ENCODE measurements around the gene ZNF621. TPM values are rescaled to one million over a fixed set of nuclear protein-coding genes. Genes with fewer than 3 reads are reported as not detected.
"Not testable (repeated sequence)": the region's sequence is repeated elsewhere in the genome, so short reads cannot be mapped to it uniquely, and the experiment has no call there.

Gene ZNF621
- polyA plus RNA-seq, 3 donors = 21.1 to 35.5 (median 31.0) TPM

DNA sequence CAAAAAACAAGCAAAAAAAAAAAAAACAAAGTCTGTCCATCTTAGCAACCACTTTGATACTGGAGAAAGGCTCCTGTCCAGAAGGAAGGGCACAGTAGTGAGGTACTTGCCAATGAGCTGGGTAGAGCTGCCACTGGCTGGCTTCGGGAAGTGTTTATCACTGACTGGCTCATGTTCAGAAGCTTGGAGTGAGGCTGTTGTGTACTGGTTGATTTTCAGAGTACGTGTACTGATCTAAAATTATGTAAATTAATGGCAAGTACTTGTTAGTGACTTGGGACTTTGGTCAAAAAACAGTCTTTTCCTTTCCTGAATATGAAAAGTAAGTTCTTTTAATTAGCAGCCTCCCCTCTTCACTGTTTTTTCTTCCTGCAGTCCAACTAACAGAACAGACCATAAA is 979 bp upstream of the ZNF621 start:
- DNase-seq = no peak

DNA sequence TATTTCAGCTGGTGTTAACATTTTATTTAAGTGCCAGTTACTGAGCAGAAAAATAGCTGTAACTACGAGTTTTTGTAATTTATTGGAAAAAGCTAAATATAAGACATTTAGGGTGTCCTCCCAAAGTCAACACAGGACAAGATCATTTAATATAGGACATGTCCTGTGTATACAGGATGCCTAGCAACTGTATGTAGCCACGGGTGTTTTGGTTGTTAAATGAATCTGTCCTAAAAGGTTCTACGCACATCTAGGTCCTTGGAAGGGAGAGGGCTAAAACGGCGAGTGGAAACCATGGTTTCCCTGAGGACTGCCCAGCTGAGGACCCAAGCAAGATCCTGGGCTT is 565 bp upstream of the ZNF621 start:
- DNase-seq = peak; percentile 12

DNA sequence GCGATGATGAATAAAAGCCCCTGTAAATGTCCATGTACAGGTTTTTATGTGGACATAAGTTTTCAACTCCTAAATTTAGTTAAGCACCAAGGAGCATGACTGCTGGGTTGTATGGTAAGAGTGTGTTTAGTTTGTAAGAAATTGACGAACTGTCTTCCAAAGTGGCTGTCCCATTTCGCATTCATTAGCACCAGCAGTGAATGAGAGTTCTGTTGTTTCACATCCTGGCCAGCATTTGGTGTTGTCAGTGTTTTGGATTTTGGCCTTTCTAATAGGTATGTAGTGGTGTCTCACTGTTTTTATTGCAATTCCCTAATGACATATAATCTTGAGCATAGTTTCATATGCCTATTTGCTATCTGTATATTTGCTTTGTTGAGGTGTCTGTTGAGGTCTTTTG is 3.7 kb downstream of the ZNF621 start:
- DNase-seq = no peak

DNA sequence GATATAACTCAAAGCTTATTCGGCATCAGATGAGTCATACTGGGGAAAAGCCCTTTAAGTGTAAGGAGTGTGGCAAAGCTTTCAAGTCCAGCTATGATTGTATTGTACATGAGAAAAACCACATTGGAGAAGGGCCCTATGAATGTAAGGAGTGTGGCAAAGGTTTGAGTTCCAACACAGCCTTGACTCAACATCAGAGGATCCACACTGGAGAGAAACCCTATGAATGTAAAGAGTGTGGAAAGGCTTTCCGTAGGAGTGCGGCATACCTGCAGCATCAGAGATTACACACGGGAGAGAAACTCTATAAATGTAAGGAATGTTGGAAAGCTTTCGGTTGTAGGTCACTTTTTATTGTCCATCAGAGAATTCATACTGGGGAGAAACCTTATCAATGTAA is 7.5 kb downstream of the ZNF621 start:
- no peak for DNase-seq

DNA sequence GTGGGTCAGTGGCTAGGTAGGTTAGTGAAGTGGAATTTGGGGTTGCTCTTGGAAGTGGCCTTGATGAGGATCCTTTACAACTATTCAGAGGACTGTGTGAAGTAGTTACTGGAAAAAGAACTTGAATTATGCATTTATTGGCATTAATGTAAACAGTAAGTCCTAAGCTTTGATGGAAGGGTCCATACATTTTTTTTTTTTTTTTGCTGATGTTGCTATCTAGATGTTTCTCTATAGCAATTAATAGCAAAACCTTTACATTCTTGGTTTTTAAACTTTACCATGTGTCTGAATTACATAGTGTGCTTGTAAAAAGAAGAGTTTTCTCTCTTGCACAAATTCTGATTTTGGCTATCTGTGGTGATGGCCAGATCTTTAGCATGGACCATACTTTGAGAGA is 9.5 kb downstream of the ZNF621 start:
- DNase-seq = no peak

DNA sequence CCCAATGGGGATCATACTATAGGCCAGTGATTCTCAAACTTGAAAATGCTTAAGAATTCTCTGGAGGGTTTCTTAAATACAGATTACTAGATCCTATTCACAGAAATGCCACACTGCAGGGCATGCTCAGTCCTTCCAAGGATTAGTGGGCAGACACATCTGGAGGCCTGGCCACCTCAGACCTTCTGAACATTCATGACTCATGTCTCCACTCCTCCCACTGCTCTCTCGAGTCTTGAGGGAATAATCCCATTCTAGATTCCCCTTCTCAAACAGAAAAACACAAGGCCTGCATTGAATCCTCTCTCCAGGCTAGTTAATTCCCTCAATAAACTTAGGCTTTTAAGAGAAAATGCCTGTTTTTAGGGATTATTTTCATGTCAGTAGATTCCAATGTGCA is 22.1 kb downstream of the ZNF621 start:
- DNase-seq = no peak

DNA sequence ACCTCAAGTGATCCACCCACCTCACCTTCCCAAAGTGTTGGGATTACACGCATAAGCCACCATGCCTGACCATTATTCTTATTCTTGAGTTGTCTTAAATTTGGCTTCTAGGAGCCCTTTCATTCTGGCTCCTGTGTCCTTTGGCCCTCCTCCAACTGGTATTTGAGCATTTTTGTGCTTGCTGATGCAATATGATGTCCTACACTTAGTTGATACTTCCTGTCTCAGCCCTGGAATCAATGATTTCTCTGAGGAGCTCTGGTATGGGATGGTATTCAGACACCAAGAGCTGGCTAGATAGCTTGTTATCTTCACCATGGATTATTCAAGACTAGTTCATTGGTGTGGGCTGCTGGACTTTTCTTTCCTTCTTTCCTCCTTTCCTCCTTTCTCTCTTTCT is 25.4 kb downstream of the ZNF621 start:
- no peak for DNase-seq

DNA sequence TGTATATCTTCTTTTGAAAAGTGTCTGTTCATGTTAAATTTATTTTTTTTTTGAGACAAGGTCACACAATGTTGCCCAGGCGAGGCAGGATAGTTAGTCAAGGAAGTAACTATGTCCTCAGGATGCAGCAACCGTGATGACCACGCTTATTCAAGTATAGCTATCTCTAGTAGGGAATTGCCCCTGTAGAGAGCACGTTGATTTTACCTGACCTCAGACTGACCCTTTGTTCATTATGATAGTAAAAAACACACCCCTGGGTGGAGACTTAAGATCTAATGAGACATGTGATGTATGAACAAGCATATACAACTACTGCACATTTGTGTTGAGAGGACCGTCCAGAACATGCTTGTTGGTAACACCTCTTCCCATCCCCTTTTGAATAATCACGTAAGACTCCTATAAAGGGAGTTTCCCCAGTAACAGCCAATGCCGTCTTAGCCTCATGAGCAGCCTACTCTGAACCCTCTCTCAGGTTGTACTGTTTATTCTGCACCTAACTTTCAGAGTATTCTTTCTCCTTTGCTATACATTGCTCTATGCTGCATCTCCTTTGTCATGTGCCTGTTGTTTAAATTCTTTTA is 32.9 kb downstream of the ZNF621 start:
- DNase-seq = no peak

DNA sequence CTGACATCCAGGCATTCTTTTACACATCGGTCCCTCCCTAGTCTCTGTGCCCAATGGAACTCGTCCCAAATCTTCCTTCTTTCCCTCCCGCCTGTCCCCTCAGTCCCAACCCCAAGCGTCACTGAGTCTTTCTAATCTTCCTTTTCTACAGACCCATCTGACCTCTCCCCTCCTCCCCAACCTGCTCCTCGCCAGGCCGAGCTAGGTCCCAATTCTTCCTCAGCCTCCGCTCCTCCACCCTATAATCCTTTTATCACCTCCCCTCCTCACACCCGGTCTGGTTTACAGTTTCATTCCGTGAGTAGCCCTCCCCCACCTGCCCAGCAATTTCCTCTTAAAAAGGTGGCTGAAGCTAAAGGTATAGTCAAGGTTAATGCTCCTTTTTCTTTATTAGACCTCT is 37.7 kb downstream of the ZNF621 start:
- not testable (repeated sequence) for DNase-seq

DNA sequence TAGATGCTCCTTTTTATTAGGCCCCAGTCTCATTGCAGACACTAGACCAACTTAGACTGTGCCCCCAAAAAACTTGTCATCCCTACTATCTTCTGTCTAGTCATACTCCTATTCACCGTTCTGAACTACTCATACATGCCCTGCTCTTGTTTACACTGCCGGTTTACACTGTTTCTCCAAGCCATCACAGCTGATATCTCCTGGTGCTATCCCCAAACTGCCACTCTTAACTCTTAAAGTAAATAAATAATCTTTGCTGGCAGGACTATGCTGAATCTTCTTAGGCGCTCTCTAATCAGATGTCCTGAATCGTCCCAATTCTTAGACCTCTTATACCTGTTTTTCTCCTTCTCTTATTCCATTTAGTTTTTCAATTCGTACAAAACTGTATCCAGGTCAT is 40.9 kb downstream of the ZNF621 start:
- DNase-seq = not testable (repeated sequence)

DNA sequence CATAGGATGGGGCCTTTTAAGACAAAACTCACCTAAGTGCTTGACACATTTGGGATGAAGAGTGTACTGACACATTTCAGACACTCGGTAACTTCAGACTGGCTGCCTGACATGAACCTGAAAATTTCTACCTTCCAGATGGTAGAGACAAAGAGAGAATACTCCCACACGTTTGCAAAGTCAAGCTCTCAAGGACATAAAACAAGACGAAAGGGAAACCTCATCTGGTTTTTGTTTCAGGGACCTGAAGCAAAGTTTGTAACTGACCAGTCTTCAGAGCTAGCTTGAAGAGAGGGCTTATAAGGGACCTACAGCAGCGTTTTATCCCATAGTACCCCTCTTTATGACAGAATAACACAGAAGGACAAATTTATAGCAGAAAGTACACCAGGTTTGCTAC is 41.9 kb downstream of the ZNF621 start:
- DNase-seq = peak; percentile 27

DNA sequence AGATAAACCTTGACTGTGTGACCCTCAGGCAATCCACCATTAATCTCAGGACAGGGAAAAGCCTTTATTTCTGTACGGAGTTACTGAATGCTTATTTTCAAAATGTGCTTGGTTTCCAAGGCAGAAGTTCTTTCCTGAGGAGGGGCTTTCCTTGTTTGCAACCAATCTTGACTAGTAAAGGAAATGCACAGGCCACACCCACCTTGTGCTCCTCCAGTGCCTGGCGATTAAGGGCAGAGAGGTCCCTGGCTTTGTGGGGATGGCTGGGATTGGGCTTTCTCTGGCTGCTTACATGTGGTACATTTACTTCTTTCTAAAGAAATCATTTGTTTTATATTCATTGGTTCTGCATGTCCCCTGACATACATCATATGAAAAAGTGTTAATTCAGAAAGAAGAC is 47.8 kb downstream of the ZNF621 start:
- no peak for DNase-seq

DNA sequence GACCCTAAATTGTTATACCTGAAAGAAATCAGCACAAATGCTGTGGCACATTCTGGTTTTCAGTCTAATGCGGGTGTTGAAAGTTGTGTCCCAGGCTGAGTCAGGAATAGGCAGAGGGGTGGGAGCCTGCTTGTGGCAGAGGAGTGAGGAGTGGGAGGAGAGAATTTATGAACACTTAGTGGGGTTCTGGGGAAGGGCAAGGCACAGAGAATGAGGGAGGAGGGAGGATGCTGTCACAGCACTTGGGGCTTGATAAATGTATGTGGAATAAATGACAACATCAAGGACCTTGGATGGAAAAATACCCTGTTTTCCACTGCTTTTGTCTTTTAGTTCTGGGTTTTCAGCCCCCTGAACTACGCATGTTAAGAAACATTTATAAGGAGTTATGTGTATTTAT is 49.3 kb downstream of the ZNF621 start:
- no peak for DNase-seq

DNA sequence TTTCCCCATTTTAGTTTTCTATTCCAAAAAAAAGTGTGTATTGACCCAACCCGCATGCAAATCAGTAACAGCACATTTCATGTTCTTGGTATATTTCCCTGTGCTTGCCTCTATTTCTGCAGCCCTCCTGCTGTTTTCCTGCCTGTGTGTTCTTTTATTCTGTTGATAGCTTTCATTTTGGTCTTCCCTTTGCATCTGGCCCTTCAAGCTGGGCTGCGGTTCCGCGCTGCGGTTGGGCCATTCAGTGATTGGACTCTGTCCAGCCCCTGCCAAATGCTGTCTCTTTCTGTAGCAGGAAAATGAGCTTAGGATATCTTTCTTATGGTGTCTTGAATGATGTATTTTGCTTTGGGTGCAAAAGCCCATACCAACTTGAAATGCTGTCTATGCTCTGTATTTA is 49.9 kb downstream of the ZNF621 start:
- DNase-seq = no peak

DNA sequence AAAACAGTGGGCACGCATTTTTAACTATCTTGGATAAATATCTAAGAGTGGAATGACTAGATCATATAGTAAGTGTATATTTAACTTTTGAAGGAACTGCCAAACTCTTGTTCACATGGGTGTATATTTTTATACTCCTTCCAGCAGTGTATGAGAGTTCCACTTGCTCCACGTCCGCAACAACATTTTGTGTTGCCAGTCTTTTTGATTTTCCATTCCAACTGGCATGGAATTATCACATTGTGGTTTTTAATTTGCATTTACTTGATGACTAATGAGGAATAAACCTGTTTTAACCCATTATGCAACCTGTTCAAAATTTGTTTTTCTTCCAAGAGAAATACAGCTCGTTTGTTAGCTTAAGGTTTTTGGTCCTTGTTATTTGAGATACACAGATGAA is 51.6 kb downstream of the ZNF621 start:
- DNase-seq = no peak

DNA sequence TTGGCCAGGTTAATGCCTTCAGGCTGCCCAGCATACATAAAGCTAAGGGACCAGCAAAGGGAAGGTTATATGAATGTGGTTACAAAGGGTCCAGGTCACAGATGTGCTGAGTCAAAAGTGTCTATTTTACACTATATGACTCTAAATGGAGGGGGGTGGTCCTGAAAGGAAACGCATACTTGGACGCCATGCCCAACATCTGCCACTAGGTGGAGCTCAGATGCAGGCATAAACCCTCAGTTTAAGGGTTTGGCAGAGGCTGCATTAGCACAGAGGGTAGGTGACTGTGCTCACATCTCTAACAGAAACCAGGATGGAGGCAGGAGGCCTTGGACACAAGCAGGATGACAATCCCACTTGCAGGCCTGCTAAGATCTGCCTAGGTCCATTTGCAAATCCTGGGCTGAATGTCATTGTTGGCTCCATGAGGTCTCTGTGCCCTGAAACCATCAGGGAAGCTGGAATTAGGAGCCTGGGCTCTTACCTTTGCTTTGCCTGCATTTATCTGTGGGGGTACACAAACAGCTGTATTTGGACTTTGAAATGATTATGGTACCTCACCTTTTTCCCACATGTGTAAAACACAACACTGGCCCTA is 55.8 kb downstream of the ZNF621 start:
- DNase-seq = peak; percentile 67

DNA sequence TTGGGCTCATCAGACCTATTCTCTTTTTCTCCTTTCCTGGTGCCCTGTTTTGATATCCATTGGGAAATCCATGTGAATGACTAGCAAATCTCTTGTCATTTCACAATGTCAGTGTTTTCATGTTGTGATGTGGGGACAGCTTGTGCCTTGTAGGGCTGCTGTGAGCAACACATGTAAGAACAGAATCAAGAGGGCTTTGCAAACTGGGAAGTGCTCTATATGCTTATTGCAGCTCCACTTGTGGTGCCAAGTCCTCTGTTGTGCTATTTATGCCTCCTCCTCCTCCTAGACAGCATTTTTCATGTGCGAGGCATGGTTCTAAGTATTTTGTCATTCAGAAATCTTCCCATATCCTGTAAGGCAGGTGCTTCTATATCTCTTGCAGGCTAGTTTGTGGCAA is 56.4 kb downstream of the ZNF621 start:
- DNase-seq = no peak

DNA sequence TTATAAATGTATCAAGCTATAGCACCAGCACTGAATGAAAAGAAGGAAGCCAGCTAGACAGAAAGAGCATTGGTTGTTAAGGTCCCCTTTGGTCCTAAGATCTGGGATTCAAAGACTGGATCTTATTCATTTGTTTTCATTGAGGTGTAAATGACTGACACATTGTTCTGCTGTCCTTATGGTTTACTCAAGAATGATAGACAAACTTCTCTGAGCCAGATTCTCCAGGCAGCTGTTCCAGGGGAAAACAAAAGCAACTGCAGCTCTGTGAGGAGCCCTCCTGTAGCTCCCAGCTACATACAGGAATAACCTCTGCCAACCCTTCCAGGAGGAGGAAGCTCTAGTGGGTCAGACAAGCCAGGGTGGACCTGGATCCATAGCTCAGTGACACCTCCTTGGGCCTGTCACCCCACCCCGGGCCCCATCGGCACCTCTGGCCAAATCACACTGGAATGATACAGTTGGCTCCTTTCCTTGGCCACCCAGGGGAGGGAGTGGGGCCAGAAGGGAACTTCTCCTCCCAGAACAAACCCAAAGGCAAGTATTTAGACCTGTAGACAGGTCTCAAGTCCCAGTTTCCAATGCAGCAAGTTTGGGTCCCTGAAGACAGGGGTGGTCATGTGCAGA is 57.8 kb downstream of the ZNF621 start:
- no peak for DNase-seq

DNA sequence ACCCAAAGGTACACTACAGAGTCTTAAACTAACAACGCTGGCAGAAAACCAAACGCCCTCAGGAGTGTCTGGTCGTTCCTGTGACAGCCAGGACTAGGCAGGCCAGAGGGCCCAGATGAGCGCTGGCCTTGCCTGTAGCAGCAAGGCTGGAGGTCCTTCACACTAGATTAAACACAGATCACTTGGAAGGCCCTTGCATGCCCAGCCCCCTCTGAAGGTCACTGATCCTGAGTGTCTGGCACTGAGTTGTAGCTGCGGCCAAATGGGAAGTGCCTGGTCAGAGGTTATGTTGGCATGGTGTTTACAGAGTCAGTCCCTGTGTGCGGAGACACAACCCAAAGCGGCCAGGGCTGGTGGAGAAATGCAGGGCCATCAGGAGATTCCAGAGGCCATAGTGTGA is 58.9 kb downstream of the ZNF621 start:
- no peak for DNase-seq

DNA sequence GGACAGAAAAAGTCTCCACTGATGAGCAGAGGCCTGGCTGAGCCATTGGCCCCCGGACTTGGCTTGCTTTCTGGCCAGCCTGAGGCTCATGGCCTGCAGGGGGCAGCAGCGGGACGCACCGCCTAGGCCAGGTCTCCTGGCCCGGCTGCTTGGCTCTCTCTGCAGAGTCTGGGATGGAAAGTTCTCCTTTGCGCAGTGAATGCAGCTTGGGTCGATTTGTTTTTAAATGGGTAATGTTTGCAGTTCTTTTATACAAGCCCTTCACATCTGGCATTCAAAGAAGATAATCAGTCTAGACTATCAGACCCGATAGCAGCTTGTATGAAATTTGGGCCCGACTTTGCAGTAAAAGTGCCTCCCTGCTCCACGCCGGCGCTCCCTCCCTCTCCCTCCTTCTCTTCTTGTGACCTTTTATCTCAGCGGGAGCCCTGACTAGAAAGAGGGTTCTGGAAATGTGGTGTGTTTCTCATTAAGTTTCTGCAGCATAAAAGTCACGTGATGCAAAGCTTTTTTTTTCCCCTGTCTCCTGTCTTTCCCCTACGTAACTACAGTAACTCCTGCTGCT is 59.9 kb downstream of the ZNF621 start:
- DNase-seq = peak; percentile 71

DNA sequence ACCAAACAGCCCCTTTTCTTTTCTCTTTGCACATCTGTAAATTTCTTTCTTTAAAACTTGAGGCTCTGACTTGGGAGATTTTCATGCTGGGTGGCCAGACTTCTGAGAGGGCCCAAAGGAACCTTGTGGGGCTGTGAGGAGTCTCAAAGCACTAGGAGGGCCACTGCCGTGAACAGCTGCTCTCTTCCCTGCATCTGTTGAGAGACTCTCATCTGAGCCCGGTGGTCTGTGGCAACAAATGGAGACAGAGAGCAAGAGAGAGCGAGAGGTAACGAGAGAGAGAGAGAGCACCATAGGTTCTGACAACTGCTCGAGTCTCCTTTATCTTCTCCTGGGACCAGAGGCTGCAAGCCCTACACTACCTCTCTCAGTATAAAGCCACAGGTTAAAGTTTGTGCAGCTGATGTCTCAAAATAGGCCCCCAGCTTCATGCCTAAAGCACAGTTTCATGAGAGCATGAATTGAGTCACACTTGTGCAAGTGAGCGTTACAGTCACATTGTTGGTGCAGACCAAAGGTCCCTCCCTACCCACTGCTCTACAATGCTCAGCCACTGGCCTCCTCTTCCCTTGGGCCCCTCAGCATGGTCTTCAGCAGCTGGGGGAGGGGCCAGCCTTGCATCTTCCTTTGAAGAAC is 60.7 kb downstream of the ZNF621 start:
- no peak for DNase-seq

DNA sequence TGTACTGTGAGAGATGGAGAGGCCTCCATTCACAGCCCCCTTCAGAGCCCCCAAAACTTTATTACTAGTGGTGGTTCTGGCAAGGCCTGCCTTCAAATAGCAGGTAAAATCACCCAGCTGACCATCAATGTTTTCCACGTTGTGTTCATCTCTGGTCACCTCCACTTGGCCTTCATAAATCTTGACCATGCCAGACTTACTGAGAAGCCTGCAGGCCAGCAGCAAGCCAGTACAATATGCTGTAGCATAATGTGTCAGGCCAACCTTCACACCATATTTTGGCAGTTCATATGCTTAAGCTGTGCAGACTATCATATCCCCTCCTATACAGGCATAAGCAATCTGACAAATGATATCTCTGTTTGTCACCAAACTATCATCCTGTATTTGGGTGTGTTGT is 62.1 kb downstream of the ZNF621 start:
- no peak for DNase-seq

DNA sequence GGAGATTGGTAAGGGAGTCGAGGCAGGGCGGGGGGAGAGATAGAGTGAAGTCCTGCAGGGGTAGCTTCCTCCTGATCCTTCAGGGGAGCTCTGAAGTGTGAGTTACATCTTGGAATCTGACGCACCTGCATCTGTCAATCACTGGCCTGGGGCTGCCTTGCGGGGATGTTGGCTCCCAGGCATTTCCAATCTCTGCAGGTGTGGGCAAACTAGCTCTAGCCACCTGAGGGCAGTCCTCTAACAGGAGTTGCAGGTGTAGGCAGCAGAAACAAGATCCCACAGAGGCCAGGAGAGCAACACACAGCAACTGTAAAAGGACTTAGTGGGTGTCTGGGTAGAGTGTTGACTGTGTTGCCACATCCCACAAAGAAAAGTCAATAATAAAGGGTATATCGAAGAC is 63.6 kb downstream of the ZNF621 start:
- DNase-seq = no peak

All from renal pelvis (tissue), 4 donors.